ENCODE measurements around the gene PRRG2. TPM values are rescaled to one million over a fixed set of nuclear protein-coding genes. Genes with fewer than 3 reads are reported as not detected.

PRRG2 gene
- total RNA-seq, 8 experiments from 2014 or later: 0.21 to 1.1 (median 0.60) TPM

DNA sequence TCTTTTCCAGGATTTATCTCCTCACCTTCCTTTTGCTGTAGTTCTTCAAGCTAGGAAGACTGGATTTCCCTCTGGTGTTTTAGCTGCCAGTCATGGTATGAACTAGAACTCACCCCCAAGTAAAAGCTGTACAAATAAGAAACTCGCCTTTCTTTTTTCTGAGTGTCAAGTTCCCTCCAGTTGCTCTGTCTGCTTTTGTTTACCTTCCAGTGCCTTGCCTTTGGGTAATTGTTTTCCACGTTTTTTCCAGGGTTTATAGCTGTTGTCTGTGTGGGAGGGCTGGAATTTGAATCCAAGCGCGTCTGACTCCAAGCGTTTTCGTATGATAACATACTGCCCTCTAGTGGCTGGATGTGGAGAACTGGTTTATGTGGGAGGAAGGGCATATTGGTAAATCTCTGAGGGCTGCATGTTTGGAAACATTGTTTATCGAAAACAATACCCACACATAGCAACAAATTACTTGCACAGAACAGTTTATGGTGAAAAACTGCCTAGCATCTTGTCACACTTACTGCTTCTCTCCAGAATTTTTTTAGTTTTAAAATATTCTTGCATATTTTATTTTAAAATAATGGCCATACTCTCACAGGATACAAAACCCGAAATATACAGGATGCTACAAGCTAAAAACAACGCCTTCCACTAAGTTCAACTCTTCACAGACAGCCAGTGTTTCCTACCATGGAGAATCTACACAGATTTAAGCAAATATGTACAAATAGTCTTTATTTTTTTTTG is 34.1 kb upstream of the PRRG2 start:
- Histone ChIP-seq H3K4me3 (no peak overlapping the region), H3K4me1 (replicated peaks in 1 of 2) (peaks cover 0 to 2% of the 10 kb centered on the region in 2 donors), H3K27ac (no peak overlapping the region)
- ATAC-seq (replicated peaks in 6 of 8): peak; percentile 81 to 99 (median 89)
- in situ Hi-C loops (cut with MboI; ENCODE audit: low pct_unique_long_range_greater_than_20kb in 2 of 9, low sequenced_read_pairs in 9 of 9, unreplicated experiment in 9 of 9): loop anchor here in 1 of 9 experiments (25.0 kb wide), 1 partner anchor 160 kb away; the partner anchor contains the start of gene KASH5
- WGBS, 10 experiments: 0 to 33% (median 11%) methylated on average over 3 to 9 of the region's 9 CpGs; no CpG with 5 or more reads in 1 of the 10 experiments

DNA sequence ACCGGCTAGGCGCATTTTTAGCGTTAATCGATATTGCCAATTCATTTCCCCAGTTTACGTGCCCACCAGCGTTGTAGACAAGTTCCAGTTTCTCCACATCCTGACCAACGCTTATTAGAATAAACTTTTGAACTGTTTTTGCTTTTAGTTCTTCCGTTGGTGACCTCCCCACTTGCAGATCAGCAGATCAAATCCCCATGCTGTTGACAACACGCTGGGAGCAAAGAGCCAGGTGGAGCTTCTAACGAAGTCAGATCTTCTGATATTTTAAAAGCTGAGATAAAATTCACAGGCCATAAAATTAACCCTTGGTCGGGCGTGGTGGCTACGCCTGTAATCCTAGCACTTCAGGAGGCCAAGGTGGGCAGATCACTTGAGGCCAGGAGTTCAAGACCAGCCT is 32.1 kb upstream of the PRRG2 start:
- Histone ChIP-seq H3K4me3 (no peak overlapping the region), H3K27ac (no peak overlapping the region), H3K4me1 (replicated peaks in 1 of 2) (peaks cover 0 to 2% of the 10 kb centered on the region in 2 donors)
- 60 to 100% (median 84%) methylated on average over 1 to 13 of the region's 13 CpGs; no CpG with 5 or more reads in 2 of the 10 experiments for WGBS, 10 experiments
- in situ Hi-C loops (cut with MboI; ENCODE audit: low pct_unique_long_range_greater_than_20kb in 2 of 9, low sequenced_read_pairs in 9 of 9, unreplicated experiment in 9 of 9): loop anchor here in 1 of 9 experiments (25.0 kb wide), 1 partner anchor 162 kb away; the partner anchor contains the start of gene KASH5
- no peak for ATAC-seq (replicated peaks in 6 of 8)

DNA sequence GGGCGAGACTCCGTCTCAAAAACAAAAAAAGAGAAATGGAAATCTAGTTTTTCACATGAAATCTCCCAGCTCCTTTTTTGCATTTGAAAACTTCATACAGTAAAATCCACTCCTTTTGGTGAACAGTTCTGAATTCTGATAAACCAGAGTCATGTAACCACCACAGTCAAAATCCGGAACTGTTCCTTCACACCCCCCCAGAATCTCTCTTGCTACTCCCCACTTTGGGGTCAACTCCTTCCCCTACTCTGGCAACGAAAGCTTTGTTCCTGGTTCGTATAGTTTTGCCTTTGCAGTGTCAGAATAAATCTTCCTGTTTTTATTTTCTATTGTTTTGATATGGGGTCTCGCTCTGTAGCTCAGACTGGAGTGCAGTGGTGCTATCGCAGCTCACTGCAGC is 29.6 kb upstream of the PRRG2 start:
- in situ Hi-C loops (cut with MboI; ENCODE audit: low pct_unique_long_range_greater_than_20kb in 2 of 9, low sequenced_read_pairs in 9 of 9, unreplicated experiment in 9 of 9): no loop called here
- ATAC-seq (replicated peaks in 6 of 8): no peak
- no peak overlapping the region for H3K4me3 ChIP-seq
- H3K27ac ChIP-seq: no peak overlapping the region
- peaks cover 4 to 6% of the 10 kb centered on the region in 2 donors for H3K4me1 ChIP-seq (replicated peaks in 1 of 2)
- 83 to 100% (median 97%) methylated on average over 1 to 5 of the region's 7 CpGs; no CpG with 5 or more reads in 2 of the 10 experiments for WGBS, 10 experiments

DNA sequence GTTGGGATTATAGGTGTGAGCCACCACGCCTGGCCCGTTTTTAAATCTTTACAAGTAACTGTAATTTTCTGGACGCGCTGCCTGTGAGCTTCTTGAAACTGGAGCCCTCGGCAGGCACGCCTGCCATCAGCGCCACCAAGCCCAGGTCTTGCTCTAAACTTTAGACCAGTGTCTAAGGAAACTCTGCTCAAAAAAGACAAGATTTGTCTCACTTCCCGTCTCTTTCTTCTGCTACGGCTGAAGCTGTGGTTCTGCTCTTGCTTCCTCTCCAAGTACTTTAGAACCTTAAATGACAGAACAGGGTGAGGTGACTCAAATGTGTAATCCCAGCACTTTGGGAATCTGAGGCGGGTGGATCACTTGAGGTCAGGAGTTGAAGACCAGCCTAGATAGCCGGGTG is 28.4 kb upstream of the PRRG2 start:
- no peak overlapping the region for H3K27ac ChIP-seq
- ATAC-seq (replicated peaks in 6 of 8): no peak
- H3K4me3 ChIP-seq: no peak overlapping the region
- in situ Hi-C loops (cut with MboI; ENCODE audit: low pct_unique_long_range_greater_than_20kb in 2 of 9, low sequenced_read_pairs in 9 of 9, unreplicated experiment in 9 of 9): no loop called here
- 93 to 100% (median 97%) methylated on average over 1 to 9 of the region's 11 CpGs; no CpG with 5 or more reads in 3 of the 10 experiments for WGBS, 10 experiments
- peaks cover 6 to 10% of the 10 kb centered on the region in 2 donors for H3K4me1 ChIP-seq (replicated peaks in 1 of 2)

DNA sequence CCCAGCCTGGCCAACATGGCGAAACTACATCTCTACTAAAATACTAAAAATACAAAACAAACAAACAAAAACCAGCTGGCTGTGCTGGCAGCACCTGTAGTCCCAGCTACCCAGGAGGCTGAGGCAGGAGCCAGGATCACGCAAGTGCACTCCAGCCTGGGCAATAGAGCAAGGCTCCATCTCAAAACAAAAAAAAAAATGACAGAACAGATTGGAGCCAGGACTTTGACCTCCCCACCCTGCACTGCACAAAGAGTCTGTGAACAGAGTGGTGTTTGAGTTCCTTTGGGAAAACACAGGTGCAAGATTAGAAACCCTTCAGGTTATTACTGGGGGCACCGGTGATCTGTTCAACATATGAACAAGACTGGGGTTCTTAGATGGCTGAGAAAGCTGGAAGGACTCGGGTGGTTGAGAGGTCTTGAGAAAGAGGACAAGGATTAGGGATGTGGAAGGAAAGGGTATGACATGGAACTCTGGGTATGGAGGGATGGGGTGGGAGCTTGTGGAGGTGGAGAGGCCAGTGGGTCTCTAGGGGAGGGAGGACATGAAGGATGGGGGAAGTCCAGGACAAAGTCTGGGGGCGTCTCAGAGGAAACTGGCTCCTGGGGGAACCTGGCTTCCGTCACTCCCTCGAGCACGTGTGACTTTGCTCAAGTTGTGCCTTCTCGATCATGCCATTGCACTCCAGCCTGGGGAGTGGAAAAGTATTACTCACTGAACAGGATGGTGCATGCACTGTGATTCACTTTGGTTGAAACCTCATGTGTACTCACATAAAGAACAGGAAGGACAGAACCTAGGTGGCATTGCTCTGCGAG is 27.5 kb upstream of the PRRG2 start:
- in situ Hi-C loops (cut with MboI; ENCODE audit: low pct_unique_long_range_greater_than_20kb in 2 of 9, low sequenced_read_pairs in 9 of 9, unreplicated experiment in 9 of 9): no loop called here
- Histone ChIP-seq H3K4me3 (no peak overlapping the region), H3K4me1 (replicated peaks in 1 of 2) (peaks cover 6 to 10% of the 10 kb centered on the region in 2 donors), H3K27ac (no peak overlapping the region)
- WGBS, 10 experiments: 39 to 100% (median 96%) methylated on average over 1 to 5 of the region's 10 CpGs; no CpG with 5 or more reads in 1 of the 10 experiments
- peak in 2 of 8 experiments; percentile 22 to 63 for ATAC-seq (replicated peaks in 6 of 8)

DNA sequence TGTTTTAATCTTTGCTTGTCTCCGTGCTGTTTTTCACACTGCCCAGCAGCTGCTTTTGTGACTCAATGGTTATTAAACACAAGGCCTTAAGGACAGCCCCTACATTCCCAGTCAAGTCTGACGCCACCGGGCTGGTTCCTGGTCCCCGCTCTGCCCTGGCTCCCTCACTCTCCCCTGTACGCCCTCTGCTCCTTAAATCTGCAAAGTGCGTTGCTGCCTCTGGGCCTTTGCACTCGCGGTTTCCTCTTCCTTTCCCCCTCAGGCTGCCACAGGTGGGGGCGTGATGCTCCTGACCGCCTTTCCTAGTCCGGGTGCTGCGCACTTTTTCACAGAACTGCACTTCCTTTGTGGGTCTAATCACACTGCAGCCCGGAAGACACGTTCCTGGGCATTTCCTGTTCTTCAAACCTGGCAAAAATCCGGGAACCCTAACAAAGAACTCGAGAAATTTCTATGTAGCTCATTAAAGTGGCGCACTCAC is 26.4 kb upstream of the PRRG2 start:
- peak in 1 of 8 experiments; percentile 41 for ATAC-seq (replicated peaks in 6 of 8)
- H3K4me3 ChIP-seq: no peak overlapping the region
- H3K27ac ChIP-seq: no peak overlapping the region
- peaks cover 6 to 10% of the 10 kb centered on the region in 2 donors for H3K4me1 ChIP-seq (replicated peaks in 1 of 2)
- in situ Hi-C loops (cut with MboI; ENCODE audit: low pct_unique_long_range_greater_than_20kb in 2 of 9, low sequenced_read_pairs in 9 of 9, unreplicated experiment in 9 of 9): no loop called here
- 53 to 100% (median 97%) methylated on average over 2 to 11 of the region's 17 CpGs; no CpG with 5 or more reads in 2 of the 10 experiments for WGBS, 10 experiments

DNA sequence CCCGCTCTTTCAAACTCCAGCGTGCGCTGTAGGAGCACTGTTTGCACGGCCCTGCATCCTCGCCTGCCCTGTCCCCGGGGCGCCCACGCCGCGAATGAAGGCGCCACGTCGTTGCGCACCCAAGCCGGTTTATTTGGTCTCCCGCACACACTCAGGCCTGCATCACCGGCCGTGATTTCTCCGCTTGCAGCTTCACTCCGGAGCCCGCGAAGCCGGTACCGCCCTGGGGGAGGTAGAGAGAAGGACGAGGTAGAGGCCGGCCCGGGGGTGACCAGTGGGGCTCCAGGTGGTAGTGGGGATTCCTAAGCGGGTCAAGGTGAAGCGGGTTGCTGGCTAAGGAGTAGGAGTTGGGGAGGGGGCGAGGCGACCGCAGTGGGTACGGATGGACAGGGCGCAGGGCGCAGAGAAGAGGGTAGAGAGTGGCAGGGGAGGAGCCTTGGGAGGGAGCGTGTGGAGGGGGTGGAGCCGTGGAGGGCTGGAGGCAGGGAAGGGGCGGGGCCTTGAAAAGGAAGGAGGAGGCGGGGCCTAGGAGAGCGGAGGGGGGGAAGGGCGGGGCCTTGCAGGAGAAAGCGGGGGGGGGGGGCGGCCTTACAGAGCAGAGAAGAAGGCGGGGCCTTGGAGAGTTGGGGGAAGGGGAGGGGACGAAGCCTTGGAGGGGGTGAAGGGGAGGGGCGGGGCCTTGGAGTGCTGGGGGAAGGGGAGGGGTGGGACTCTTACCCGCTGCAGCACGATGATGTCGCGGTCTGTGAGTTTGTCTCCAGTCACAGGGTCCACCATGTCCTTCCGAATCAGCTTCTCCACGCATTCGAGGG is 25.3 kb upstream of the PRRG2 start:
- in situ Hi-C loops (cut with MboI; ENCODE audit: low pct_unique_long_range_greater_than_20kb in 2 of 9, low sequenced_read_pairs in 9 of 9, unreplicated experiment in 9 of 9): no loop called here
- WGBS, 10 experiments: 60 to 97% (median 90%) methylated on average over 1 to 6 of the region's 53 CpGs; no CpG with 5 or more reads in 5 of the 10 experiments
- ATAC-seq (replicated peaks in 6 of 8): peak in 7 of 8 experiments; percentile 42 to 75 (median 69)
- Histone ChIP-seq H3K4me3 (peak overlapping the region in 1 of 5 donors; percentile 1), H3K4me1 (replicated peaks in 1 of 2) (peaks cover 6 to 10% of the 10 kb centered on the region in 2 donors), H3K27ac (peak overlapping the region; percentile 75 to 80)

DNA sequence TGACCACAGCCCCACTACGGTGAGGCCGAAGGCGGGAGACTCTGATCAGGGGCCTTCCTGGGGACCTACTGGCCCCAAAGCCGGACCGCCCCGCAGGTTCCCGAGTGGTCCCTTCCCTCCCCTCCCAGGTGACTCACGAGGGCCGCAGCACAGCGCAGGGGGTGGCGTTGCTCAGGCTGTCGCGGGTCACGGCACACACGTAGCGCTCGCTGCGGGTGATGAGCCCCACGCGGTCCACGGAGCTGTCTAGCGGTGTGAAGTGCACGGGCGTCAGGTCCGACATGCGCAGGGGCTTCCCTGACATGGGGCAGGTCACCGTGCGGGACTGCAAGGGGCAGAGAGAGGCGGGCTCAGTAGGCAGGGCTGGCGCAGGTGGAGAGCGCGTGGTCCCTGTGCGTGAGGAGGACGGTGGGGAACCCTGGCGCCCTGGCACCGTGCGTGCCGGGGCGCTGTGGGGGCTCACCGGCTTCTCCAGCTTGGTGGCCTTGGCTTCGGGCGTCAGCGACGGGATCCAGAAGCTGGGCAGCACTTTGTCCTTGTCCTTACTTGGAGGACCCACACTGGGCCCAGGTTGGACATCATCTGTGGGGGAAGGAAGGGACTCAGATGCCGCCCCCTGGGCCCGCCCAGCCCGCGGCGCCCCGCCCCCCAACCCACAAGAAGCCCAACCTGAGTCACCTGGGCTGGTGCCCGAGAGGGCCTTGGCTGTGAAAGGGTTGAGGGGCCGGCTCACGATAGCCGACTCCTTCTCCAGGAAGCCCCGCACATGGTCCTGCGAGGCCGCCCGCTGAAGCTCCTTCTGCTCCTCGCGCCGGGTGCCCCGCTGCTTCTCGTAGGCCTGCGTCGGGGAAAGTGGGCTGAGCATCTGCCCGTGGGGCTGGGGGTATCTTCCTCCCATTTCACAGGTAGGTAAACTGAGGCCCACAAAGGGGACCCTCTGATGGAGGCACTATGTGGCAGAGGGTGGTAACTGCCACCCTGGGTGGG is 24.4 kb upstream of the PRRG2 start:
- peak overlapping the region in 1 of 5 donors; percentile 1 for H3K4me3 ChIP-seq
- in situ Hi-C loops (cut with MboI; ENCODE audit: low pct_unique_long_range_greater_than_20kb in 2 of 9, low sequenced_read_pairs in 9 of 9, unreplicated experiment in 9 of 9): no loop called here
- H3K27ac ChIP-seq: peak overlapping the region; percentile 75 to 80
- WGBS, 10 experiments: 87 to 94% (median 93%) methylated on average over 3 to 10 of the region's 66 CpGs; no CpG with 5 or more reads in 6 of the 10 experiments
- H3K4me1 ChIP-seq (replicated peaks in 1 of 2): peaks cover 6 to 10% of the 10 kb centered on the region in 2 donors
- ATAC-seq (replicated peaks in 6 of 8): peak in 5 of 8 experiments; percentile 75 to 85 (median 82)

DNA sequence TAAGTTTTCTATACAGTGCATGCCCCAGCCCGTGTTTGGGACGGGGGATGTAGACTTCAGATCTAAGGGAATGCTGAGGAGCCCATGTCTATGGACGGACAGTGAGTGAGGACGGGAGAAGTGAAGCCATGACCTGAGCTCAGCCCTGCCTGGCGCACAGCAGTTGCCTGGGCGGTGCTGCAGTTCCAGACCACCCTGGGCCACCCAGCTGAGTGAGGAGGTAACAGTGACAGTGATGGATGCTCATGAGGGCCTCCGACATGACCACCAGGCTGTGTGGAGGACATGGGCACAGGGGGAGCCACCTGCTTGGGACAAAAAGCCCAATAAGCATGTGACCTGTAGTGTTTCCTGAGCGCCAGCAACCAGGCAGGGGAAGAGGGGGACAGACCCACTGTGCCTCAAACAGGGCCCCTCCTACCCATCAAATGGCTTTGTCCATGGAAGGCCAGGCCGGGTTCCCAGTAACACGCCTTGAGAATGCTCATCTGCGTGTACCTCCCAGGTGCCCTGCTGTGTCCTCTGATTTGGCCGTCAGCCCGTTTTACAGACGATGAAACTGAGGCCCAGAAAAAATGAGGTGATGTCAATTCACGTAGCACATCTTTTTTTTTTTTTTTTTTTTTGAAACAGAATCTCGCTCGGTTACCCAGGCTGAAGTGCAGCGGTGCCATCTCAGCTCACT is 23.3 kb upstream of the PRRG2 start:
- in situ Hi-C loops (cut with MboI; ENCODE audit: low pct_unique_long_range_greater_than_20kb in 2 of 9, low sequenced_read_pairs in 9 of 9, unreplicated experiment in 9 of 9): no loop called here
- no peak for ATAC-seq (replicated peaks in 6 of 8)
- no peak overlapping the region for H3K4me3 ChIP-seq
- H3K4me1 ChIP-seq (replicated peaks in 1 of 2): peaks cover 6 to 10% of the 10 kb centered on the region in 2 donors
- no peak overlapping the region for H3K27ac ChIP-seq
- 61 to 100% (median 94%) methylated on average over 4 to 13 of the region's 18 CpGs; no CpG with 5 or more reads in 1 of the 10 experiments for WGBS, 10 experiments

DNA sequence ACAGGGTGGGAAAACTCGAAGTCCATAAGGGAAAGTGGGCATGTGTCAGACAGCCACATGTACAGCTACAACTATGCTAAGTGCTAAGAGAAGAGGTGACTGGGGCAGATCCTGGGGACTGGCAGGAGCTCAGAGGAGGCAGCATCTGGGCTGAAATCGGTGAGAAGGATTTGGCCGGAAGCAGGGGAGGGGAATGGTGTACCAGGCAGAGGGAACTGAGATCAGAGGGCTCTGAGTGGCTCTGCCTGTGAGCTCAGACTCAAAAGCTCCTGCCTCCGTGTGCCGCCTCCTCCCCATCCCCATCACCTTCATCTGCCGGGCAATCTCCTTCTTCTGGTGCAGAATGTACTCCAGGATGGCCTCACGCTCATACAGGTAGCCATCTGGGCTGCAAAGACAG is 22.5 kb upstream of the PRRG2 start:
- 80 to 100% (median 94%) methylated on average over 1 to 5 of the region's 7 CpGs; no CpG with 5 or more reads in 4 of the 10 experiments for WGBS, 10 experiments
- in situ Hi-C loops (cut with MboI; ENCODE audit: low pct_unique_long_range_greater_than_20kb in 2 of 9, low sequenced_read_pairs in 9 of 9, unreplicated experiment in 9 of 9): no loop called here
- Histone ChIP-seq H3K27ac (no peak overlapping the region), H3K4me3 (no peak overlapping the region), H3K4me1 (replicated peaks in 1 of 2) (peaks cover 6 to 10% of the 10 kb centered on the region in 2 donors)
- no peak for ATAC-seq (replicated peaks in 6 of 8)

DNA sequence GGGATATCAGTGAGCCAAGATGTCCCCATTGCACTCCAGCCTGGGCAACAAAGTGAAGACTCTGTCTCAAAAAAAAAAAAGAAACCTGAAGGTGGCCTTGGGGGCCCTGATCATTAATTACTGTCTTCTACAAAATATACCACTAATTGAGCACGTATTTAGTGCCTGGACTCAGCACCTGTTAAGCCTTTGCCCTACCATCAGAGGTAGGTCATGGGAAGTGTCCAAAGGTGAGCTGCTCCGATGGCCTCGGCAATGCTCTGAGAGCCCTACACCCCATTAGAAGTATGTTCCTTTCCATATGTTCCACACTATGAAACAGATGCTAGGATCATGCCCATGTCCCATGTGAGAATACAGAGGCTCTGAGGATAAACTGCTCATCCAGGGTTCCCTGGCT is 21.7 kb upstream of the PRRG2 start:
- in situ Hi-C loops (cut with MboI; ENCODE audit: low pct_unique_long_range_greater_than_20kb in 2 of 9, low sequenced_read_pairs in 9 of 9, unreplicated experiment in 9 of 9): no loop called here
- no peak overlapping the region for H3K27ac ChIP-seq

More for the DNA sequence above, 21.7 kb upstream of the PRRG2 start:
- Histone ChIP-seq H3K4me1 (replicated peaks in 1 of 2) (peaks cover 6 to 10% of the 10 kb centered on the region in 2 donors), H3K4me3 (no peak overlapping the region)
- 54 to 100% (median 93%) methylated on average over 1 to 3 of the region's 3 CpGs; no CpG with 5 or more reads in 5 of the 10 experiments for WGBS, 10 experiments
- ATAC-seq (replicated peaks in 6 of 8): no peak
